SK-MEL-5 (cell line): ENCODE data around the gene SLC25A24. TPM values are rescaled to one million over a fixed set of nuclear protein-coding genes. Genes with fewer than 3 reads are reported as not detected.
"Not testable (repeated sequence)": the region's sequence is repeated elsewhere in the genome, so short reads cannot be mapped to it uniquely, and the experiment has no call there.

Source experiments
- DNase-seq: peaks from one replicate; pipeline ENCODE4 v3.0.0-alpha.2; 2016; ENCODE audit warnings: low read depth, low spot score
- in situ Hi-C: cut with HindIII; loops from 2 replicates; pipeline ENCODE4 v1.10.0; 2016; ENCODE audit warnings: low sequenced_read_pairs, high pct_unique_total_duplicates, low pct_unique_long_range_greater_than_20kb
- polyA plus RNA-seq, 2 experiments: library from polyadenylated mRNA; depleted of rRNA; stranded (reverse); fragments of >200 nt; gene quantifications; 2 replicates each; pipeline ENCODE4 v1.2.3, GENCODE V29; 2015
- total RNA-seq: library from RNA; depleted of rRNA; stranded (reverse); fragments of >200 nt; shearing (Covaris generic); gene quantifications from 2 replicates; pipeline ENCODE4 v1.2.3, GENCODE V29; 2014; rRNA removed

The SLC25A24 gene
- 22.0 and 22.6 TPM in 2 replicates for total RNA-seq
- 12.9 and 17.0 TPM in 2 replicates for polyA plus RNA-seq (2015; cell fraction: cytosol; rRNA removed)
- polyA plus RNA-seq (2015; cell fraction: nucleus; rRNA removed), result 13.6 and 15.4 TPM in 2 replicates

GRCh38 chr1:108199781-108200686 lies at the start of gene SLC25A24:
TSS of gene SLC25A24 (minus strand) at chr1:108200343. CDS start at chr1:108200138, 205 bp downstream.
- DNase-seq, result peak; percentile 72
- in situ Hi-C loops, result no loop called here

GRCh38 chr1:108243976-108244375 lies 43.8 kb upstream of the SLC25A24 start, which contains the start of gene NBPF4:
TSS of gene NBPF4 (minus strand) at chr1:108244076. CDS start at chr1:108243761, 315 bp downstream.
- DNase-seq, in situ Hi-C loops: not testable (repeated sequence)

- in situ Hi-C loops, result not testable (repeated sequence)
These were observed 39.3 kb upstream of the SLC25A24 start for GRCh38 chr1:108239426-108239825.

GRCh38 chr1:108235308-108235707 lies 35.2 kb upstream of the SLC25A24 start:
- DNase-seq, in situ Hi-C loops: not testable (repeated sequence)

More at GRCh38 chr1:108239426-108239825, 39.3 kb upstream of the SLC25A24 start:
- DNase-seq, result not testable (repeated sequence)

GRCh38 chr1:108232183-108232582 lies 32.0 kb upstream of the SLC25A24 start:
- DNase-seq, in situ Hi-C loops: not testable (repeated sequence)

DNA sequence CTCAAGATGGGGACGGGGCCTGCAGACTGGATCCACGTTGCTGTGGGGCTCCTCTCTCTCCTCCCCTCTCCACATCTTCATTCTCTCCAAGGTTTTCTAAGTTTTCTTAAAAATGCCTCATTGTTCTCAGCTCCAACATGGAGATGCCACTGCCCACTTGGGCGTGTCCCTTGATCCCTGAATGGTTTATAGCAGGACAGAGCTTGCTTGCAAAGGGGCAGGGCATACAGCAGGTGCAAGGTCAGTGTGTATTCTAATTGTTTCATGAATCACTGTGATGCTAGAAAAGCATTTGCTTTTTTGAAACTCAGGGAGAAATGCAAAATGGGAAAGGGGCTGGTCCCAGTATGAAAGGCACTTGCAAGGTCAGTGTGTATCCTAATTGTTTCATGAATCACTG lies 29.8 kb upstream of the SLC25A24 start:
- DNase-seq, in situ Hi-C loops: not testable (repeated sequence)

- not testable (repeated sequence) for DNase-seq
These were observed 27.6 kb upstream of the SLC25A24 start for GRCh38 chr1:108227772-108228171.

GRCh38 chr1:108226855-108227254 lies 26.7 kb upstream of the SLC25A24 start:
- in situ Hi-C loops, DNase-seq: not testable (repeated sequence)

More at GRCh38 chr1:108227772-108228171, 27.6 kb upstream of the SLC25A24 start:
- in situ Hi-C loops, result not testable (repeated sequence)

DNA sequence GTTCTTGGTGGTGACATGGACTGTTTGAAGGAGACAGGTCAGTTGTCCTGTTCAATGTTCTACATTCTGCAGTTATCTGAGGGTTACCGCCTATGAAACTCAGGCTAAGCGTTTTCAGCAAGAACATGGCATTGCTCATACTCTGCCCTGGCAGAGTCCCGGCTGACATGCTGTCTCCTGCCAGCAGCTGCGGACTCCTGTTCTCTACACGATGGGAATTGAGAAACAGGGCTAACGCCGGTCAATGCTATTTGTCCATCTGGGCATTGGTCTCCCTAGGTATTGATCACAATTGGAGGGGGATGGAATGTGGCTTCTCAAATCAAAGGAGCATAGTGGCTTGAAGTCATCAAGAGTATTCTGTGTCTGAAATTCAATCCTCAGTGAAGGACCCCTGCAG lies 23.1 kb upstream of the SLC25A24 start:
- in situ Hi-C loops, DNase-seq: not testable (repeated sequence)

- in situ Hi-C loops, DNase-seq: not testable (repeated sequence)
These were observed 17.5 kb upstream of the SLC25A24 start for GRCh38 chr1:108217515-108218174.

- in situ Hi-C loops, DNase-seq: not testable (repeated sequence)
These were observed 16.9 kb upstream of the SLC25A24 start for GRCh38 chr1:108217007-108217406.

DNA sequence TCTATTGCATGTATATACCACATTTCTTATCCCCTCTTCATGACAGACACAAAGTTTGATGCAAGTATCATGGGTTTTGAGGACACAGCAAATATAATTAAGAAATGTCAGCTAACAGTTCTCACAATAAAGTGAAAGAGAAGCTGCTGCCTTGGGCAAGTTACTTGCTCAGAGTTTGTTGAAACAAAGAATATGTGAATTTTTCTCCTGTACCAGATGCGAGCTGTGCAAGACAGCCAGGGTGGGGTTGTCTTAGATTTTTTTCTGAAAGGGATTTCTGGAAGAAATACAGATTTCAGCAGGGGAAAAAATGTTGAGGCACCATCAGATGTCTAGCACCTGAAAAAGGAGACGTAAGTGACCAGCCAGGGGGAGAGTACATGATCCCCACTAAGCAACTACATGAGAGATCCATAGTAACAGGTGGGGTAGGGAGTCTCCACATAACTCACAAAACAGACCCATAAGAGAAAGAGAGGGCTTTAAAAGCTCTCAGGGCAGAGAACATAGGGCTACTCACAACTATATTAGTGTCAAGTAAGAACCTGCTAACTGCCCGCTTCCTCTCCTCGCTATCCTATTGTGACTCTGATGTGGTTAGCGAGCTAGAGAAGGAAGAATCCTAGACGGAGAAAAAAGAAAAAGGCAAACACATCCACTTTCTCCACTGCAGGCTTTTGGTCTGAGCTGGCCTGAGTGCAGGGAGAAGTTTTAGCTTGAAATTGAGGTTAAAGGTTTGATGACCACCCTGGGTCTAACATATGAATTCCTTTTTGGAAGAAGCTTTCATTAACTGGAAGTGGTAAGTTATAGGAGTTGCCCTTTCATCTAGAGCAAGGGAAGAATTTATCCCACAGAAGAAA lies 16.1 kb upstream of the SLC25A24 start:
- in situ Hi-C loops, DNase-seq: not testable (repeated sequence)

DNA sequence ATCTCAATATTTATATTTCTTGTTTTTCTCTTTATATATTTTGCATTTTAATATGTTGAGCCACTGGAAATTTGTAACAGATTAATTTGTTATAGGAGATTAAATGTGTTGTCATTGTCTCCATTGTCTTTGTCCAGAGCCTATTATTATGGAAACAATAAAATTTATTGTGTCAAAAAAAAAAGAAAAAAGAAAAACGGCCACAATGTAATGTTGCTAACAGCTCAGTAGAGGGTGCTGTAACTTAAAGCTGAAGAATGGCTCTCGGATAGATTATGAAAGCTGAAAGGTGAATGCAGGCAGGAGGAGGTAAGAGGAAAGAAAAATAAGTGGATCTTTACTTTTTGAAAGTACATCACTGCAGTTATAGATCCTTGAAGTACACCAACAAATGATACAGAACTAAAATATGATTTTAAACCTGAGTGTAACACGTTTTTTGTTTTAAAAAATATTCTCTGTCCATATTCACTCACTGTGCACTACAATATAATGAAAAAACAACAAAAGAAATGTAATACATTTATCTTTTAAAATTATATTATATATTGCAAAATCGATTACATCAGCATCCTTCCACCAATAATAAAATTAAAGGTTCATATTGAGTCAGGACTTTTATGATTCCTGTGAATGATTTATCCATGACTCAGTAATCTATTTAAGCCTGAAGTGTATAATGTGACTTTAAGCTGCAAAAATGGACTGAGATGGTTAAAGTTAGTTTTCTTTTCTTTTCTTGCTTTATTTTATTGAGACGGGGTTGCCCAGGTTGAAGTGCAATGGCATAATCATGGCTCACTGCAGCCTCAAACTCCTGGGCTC lies 14.7 kb upstream of the SLC25A24 start:
- DNase-seq, result peak; percentile 43
- in situ Hi-C loops, result not testable (repeated sequence)

DNA sequence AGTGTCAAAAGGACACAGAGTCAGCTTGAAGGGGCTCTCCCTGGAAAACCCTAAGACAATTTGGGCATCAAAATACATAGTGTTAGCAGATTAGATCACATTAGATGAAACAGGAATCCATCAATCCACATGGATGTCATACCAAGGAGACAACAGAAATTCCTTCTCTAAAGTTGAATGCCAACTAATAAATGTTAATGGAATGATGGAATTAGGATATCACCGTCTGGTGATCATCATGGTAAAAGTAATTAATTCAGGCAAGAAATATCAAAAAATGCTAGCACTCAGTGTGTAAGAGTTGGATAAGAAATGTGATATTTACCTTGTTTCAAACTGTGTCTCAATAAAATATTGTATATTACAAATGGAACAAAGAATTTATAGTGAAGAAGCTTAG lies 10.9 kb upstream of the SLC25A24 start:
- DNase-seq, result no peak
- in situ Hi-C loops, result no loop called here

DNA sequence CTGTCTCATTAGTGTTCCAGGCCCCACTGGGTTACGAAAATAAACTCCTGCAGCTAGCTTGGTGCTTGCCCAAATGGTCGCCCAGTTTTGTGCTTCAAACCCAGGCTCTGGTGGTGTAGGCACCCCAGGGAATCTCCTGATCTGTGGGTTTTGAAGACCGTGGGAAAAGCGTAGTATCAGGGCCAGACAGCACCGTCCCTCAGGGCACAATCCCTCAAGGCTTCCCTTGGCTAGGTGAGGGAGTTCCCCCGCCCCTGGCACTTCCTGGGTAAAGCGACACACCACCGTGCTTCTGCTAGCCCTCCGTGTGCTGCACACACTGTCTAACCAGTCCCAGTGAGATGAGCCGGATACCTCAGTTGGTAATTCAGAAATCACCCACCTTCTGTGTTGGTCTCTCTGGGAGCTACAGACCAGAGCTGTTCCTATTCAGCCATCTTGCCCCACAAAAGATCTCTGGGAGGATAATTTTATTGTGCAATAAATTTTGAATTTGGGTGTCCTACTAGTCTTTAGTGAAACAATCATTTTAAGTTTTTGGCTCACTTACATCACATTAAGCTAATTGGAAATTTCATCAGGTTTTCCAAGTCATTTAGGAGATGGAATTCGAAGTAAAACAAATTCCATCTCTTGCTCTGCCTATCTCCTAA lies 9.4 kb upstream of the SLC25A24 start:
- no peak for DNase-seq
- in situ Hi-C loops, result no loop called here
